HG03103 (cell line): ENCODE data around the gene MINAR2.

Experiments
- ATAC-seq: cut with Tn5 transposase; IDR thresholded peaks from one replicate; pipeline ENCODE4 v1.9.1; 2021; ENCODE audit warnings: low read depth; ENCODE audit not compliant: unreplicated experiment

Gene MINAR2

GRCh38 chr5:129770024-129770820 is 22.3 kb downstream of the MINAR2 start:
- ATAC-seq = no peak

- peak; percentile 59 for ATAC-seq
These were observed 23.4 kb downstream of the MINAR2 start for GRCh38 chr5:129771058-129771838.

- no peak for ATAC-seq
These were observed 25.5 kb downstream of the MINAR2 start for GRCh38 chr5:129773376-129773775.

GRCh38 chr5:129781594-129781993 is 33.7 kb downstream of the MINAR2 start:
- ATAC-seq = no peak

- ATAC-seq = no peak
These were observed 55.5 kb downstream of the MINAR2 start for GRCh38 chr5:129803403-129803802.

- ATAC-seq = no peak
These were observed 56.8 kb downstream of the MINAR2 start for GRCh38 chr5:129804705-129805104.

- ATAC-seq = no peak
These were observed 59.4 kb downstream of the MINAR2 start for GRCh38 chr5:129807162-129807814.
